Measurements from ENCODE around the gene LENG1.

Gene LENG1

DNA sequence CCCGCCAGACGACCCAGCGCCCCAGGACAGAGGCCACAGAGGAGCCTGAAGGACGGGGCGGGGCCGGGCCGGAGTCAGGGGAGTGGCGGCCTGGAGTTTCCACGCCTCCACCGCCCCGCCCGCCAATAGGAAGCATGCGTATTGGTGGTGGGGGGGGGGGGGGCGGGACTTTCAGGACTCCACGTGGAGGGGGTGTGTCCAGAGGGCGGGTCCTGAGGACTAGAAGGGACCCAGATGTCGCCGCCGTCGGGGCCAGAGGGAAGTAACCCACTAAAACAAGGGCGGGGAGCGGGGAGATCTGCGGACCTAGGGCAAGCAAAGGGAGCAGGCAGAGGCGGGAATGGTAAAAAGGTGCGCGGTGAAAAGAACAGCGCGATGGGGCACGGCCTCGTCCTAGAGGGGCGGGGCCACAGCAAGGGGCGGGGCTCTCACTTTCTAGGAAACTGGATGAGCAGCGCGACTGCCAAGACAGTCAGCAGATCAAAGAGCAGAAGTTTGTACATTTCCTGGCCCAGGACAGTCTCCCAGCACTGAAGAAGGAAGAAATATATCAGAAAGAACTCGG lies 2.8 kb upstream of the LENG1 start:
- DNase-seq = peak; percentile 92

DNA sequence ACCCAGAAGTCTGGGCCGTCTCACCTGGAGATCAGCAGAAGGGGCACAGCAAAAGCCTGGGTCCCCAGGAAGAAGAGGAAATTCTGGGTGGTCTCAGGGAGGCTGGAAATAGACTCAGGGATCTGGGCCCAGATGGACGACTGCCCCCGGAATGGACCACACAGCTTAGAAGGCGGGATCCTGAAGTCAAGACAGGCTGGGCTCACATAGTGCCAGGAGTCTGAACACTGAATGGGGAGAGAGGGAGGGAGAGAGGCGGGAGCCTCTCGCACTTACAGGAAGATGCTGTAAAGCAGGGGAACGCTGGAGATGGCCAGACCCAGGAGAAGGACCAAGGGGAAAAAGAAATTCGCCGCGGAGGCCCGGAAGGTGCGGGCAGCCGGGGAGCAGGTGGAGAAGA lies 1.3 kb upstream of the LENG1 start:
- DNase-seq = peak; percentile 60

GRCh38 chr19:54160182-54160811 lies 776 bp upstream of the LENG1 start:
- DNase-seq = peak; percentile 78

DNA sequence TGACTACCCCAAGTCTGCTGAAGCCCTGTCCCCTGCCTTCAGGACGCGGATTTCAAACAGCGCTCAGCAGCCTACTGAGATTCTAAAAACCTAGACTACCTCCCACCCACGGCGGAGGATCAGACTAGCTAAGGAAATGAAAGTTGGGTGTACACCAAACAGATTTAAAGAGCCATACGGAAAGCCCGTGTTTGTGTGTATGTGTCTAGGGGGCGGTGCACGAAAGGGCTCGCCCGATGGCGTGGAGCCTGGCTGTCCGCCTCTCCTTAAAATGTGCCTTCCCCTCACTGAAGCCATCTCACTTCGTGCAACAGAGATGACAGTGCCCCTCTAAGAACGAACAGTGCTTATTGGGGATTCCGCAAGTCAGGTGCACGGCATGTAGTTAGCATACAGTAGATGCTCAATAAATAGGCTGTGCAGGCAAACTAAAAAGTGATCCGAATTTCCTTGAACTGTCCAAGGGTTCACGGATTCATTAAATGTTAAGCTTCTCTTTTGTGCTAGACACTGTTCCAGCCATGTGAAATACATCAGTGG lies 639 bp downstream of the LENG1 start:
- peak; percentile 39 for DNase-seq

GRCh38 chr19:54156953-54157352 lies 2.6 kb downstream of the LENG1 start:
- no peak for DNase-seq

DNA sequence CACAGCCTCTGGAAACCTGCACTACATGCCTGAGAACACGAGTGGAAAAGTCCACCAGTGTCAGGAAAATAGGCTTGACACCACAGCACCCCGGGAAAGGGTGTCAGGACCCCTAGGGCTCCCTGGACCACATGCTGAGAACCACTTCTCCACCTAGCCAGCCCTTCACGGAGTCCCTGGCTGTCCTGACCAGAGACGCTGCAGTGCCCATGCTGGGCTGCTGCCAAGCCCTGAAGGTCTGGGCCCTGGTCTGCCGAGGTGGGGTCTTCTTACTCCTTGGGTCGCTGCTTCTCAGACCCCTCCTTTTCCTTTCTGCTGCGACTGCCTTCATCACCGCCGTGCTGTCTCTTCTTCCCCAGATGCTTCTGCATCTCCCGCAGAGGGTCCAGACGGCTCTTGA lies 3.0 kb downstream of the LENG1 start:
- DNase-seq = no peak

DNA sequence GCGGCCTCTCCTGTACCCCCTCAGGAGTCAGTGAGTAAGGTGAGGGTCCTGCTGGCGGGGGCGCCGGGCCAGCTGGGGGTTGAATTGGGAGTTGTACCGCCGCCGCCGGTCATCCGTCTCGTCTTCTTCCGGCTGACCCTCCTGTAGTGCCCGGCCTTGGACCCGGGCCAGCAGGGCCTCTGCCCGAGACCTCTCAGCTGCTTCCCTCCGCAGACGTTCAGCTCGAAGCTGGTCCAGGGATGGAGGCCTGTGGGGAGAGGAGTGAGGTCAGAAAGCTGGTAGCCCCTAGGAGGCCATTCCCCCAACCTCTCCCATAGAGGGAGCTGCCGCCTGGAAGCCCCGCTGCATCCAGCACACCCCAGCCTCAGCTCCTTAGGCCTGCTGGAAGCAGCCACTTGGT lies 3.8 kb downstream of the LENG1 start:
- no peak for DNase-seq

DNA sequence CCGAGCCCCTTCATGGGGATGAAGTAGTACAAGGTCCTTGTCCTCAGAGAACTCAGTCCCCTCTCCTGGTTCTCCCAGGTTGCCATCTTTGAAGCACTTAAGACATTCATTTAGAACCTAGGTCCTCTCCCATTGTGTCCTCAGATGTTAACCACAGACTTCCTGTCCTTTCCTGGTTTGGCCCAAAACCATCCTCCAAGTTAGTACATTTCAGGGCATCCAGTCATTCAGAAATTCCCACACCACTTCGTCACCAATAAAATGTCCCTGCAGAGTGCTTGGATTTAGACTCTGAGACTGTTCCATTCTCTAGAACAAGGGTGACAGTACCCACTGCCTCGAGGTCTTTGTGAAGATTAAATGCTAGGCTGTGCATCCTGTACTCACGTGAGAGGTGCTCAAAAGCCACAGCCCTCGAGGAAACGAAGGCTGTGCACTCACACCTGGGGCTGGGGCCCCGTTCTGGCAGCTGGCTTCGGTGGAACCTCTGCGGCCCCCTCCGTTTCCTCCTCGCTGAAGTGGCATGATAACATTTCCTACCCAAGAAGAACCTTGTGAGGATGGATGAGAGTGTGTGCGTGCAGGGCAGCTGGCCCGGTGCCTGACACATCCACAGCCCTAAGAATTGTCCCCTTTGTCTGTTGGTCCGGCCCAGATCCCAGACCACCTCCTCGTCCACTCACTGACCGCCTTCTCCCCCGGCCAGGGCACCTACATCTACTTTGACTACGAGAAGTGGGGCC lies 4.7 kb downstream of the LENG1 start:
- DNase-seq = no peak

DNA sequence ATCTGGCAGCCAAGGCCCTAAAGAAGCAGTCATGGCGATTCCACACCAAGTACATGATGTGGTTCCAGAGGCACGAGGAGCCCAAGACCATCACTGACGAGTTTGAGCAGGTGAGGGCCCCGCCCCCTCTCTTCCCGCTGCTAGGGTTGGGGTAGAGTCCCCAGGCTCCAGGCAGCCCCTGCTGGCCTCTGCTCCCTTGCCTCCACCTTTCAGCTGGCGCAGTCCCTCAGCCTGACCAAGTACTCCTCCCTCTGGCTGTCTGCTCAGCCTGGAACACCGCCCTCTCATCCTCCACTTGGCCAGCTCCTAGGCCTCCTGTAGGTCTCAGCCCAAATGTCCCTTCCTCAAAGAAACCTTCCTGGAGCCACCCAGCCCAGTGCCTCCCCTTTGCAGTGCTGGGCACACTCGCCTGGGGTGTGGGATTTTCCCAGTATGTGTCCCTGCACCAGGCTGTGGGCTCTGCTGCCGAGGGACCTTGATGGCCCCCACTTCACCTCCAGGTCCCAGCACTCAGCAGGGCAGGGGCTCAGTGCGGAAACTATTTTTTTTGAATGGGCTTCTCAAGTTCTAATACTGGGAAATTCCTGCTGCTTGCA lies 5.7 kb downstream of the LENG1 start:
- DNase-seq = no peak

- DNase-seq = no peak
These were observed 6.5 kb downstream of the LENG1 start for GRCh38 chr19:54152878-54153524.

GRCh38 chr19:54152267-54152666 lies 7.3 kb downstream of the LENG1 start:
- no peak for DNase-seq

GRCh38 chr19:54151362-54152035 lies 8.0 kb downstream of the LENG1 start:
- DNase-seq = no peak

GRCh38 chr19:54149021-54149812 lies 10.3 kb downstream of the LENG1 start:
- DNase-seq = no peak

DNA sequence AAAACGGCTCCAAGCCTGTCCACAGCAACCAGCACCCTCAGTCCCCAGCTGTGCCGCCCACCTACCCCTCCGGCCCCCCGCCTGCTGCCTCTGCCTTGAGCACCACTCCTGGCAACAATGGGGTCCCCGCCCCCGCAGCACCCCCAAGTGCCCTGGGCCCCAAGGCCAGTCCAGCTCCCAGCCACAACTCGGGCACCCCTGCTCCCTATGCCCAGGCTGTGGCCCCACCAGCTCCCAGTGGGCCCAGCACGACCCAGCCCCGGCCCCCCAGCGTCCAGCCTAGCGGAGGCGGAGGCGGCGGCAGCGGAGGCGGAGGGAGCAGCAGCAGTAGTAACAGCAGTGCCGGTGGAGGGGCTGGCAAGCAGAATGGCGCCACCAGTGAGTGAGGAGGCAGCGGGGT lies 11.4 kb downstream of the LENG1 start:
- no peak for DNase-seq

DNA sequence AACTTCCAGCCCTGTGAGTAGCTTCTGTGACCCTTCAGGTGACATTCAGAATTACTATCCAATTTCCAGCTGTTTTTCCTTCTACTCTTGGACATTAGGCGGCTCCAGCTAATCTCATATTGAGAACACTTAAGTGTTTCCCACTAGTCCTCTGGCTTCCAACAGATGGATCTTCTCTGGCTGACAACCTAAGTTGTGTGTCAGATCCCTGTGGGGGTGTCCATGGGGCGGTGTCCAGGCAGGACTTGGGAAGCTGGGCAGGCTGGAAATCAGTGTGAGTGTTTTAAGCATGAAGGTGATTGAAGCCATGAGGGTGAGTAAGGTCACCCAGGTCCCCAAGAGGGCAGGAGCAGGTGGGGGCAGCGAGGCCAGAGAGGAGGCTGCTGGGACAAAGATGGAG lies 11.8 kb downstream of the LENG1 start:
- DNase-seq = no peak

- DNase-seq = no peak
These were observed 13.9 kb downstream of the LENG1 start for GRCh38 chr19:54145541-54146158.

- no peak for DNase-seq
These were observed 17.2 kb downstream of the LENG1 start for GRCh38 chr19:54142166-54142780.

DNA sequence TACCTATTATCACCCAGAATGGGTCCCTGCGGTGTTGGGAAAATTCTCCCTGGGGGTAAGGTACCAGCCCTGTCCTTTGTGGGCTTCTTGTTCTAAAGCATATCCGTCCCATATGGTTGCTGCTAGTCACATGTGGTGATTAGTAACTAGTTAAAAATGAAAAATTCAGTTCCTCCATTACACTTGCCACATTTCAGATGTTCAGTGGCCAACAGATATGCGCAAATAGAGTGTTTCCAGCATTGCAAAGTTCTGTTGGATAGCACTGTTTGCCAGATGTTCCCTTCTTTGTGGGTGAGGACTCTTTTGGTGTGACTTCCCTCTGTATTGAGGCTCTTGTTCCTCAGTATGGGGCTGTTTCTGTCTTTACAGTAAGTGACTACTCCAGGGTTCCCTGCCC lies 18.2 kb downstream of the LENG1 start:
- DNase-seq = no peak

- DNase-seq = no peak
These were observed 20.8 kb downstream of the LENG1 start for GRCh38 chr19:54138489-54139256.
